Activated naive CD8-positive, alpha-beta T cell treated with anti-CD3 and anti-CD28 coated beads, Interleukin-2, amount 10 ng/mL, durations not matched to agents 7 days and 5 days (primary cell): ENCODE data around the gene CRLF2. TPM values are rescaled to one million over a fixed set of nuclear protein-coding genes. Genes with fewer than 3 reads are reported as not detected.

ENCODE experiments used
- ATAC-seq: fragments of 150-1000 bp; cut with Tn5 transposase; one replicate; pipeline ENCODE4 v1.10.0; 2021; ENCODE audit warnings: low read depth, moderate library complexity
- POLR2A ChIA-PET: fragments of 350-600 bp; sonication (Branson Sonifier 250); formaldehyde crosslinking; loops from one replicate; lab custom pipeline; 2021; ENCODE audit warnings: antibody characterized with exemption; lab: Charles Lee
- DNase-seq: peaks from one replicate; pipeline ENCODE4 v3.0.0; 2021
- H3K27ac Mint-ChIP-seq: one replicate; pipeline ENCODE4 v1.8.0; 2022; ENCODE audit warnings: mild to moderate bottlenecking, mixed read lengths
- H3K27me3 Mint-ChIP-seq: one replicate; pipeline ENCODE4 v1.8.0; 2022; ENCODE audit warnings: mild to moderate bottlenecking, moderate library complexity, mixed read lengths
- H3K36me3 Mint-ChIP-seq: one replicate; pipeline ENCODE4 v1.8.0; 2021; ENCODE audit warnings: mild to moderate bottlenecking, mixed read lengths
- H3K4me1 Mint-ChIP-seq: one replicate; pipeline ENCODE4 v1.8.0; 2021; ENCODE audit warnings: mixed read lengths
- H3K4me3 Mint-ChIP-seq: one replicate; pipeline ENCODE4 v1.8.0; 2022; ENCODE audit warnings: mild to moderate bottlenecking, moderate library complexity, mixed read lengths
- H3K9me3 Mint-ChIP-seq: one replicate; pipeline ENCODE4 v1.8.0; 2021; ENCODE audit warnings: mixed read lengths
- total RNA-seq, 2 experiments: library from RNA; stranded (reverse); gene quantifications; one replicate each; pipeline ENCODE4 v1.2.3, GENCODE V29; 2021

Gene CRLF2
- total RNA-seq, 2 experiments from 2014 or later, result 0.71 to 1.5 TPM

DNA sequence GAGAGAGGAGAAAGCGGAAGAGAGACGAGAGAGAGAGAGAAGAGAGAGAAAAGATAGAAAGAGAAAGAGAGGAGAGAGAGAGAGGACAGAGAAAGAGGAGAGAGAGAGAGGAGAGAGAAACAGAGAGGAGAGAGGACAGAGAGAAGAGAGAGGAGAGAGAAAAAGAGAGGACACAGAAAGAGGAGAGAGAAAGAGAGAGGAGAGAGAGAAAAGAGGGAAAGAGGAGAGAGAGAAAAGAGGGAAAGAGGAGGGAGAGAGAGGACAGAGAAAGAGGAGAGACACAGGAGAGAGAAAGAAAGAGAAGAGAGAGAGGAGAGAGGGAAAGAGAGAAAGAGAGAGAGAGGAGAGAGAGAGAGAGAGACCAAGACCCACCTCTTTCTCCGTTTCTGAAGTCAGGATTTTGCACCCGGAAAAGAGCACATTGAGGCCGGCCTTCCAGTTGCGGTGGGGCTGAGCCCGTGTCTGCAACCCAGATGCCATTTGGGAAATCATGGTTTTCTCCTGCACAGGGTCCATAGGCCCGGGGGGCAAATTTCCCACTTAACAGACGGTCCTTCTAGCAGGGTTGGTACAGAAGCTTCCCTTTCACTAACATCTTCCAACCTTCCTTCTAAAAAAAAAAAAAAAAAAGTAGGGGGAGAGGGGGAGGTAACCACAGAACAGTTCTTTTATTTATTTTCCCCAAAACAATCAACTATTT, 60.9 kb downstream of the CRLF2 start:
- POLR2A ChIA-PET, result no interaction called here

GRCh38 chrX:1150569-1151347, 61.7 kb downstream of the CRLF2 start:
- no peak overlapping the region for H3K27ac Mint-ChIP-seq
- no peaks in the 10 kb centered on the region for H3K27me3 Mint-ChIP-seq
- H3K4me3 Mint-ChIP-seq, result no peak overlapping the region
- no peaks in the 10 kb centered on the region for H3K9me3 Mint-ChIP-seq
- H3K4me1 Mint-ChIP-seq, result no peaks in the 10 kb centered on the region
- DNase-seq (no peak), ATAC-seq (no peak)
- no peaks in the 10 kb centered on the region for H3K36me3 Mint-ChIP-seq
- POLR2A ChIA-PET, result no interaction called here

More for the DNA sequence above, 60.9 kb downstream of the CRLF2 start:
- Mint-ChIP-seq H3K27me3 (no peaks in the 10 kb centered on the region), H3K4me3 (no peak overlapping the region), H3K36me3 (no peaks in the 10 kb centered on the region), H3K9me3 (no peaks in the 10 kb centered on the region), H3K27ac (no peak overlapping the region), H3K4me1 (no peaks in the 10 kb centered on the region)
- DNase-seq (no peak), ATAC-seq (no peak)

- Mint-ChIP-seq H3K4me3 (no peak overlapping the region), H3K4me1 (no peaks in the 10 kb centered on the region), H3K27me3 (no peaks in the 10 kb centered on the region), H3K9me3 (no peaks in the 10 kb centered on the region), H3K36me3 (no peaks in the 10 kb centered on the region), H3K27ac (no peak overlapping the region)
- DNase-seq, result no peak
- POLR2A ChIA-PET, result no interaction called here
- no peak for ATAC-seq
Observed at GRCh38 chrX:1147611-1148515, 64.6 kb downstream of the CRLF2 start.

DNA sequence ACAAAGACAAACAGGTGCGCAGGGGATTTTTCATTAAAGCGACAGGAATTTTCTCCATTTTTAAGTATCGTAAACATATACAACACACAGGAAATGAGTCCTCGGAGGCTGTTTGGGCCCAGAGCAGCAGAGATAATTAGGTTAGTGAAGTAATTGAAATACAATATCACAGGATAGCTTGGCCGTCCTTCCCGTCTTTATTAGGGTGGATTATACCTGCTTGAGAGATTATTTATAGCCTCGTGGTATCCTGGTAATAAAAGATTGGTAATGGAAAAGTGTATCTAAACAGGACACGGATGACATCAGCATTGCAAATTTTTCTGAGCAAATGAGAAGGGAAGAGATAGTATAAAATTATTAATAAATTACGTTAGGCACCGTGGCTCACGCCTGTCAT, 68.2 kb downstream of the CRLF2 start:
- POLR2A ChIA-PET, result no interaction called here
- no peaks in the 10 kb centered on the region for H3K4me1 Mint-ChIP-seq

More for the DNA sequence above, 68.2 kb downstream of the CRLF2 start:
- H3K27ac Mint-ChIP-seq, result no peak overlapping the region
- no peaks in the 10 kb centered on the region for H3K9me3 Mint-ChIP-seq
- ATAC-seq, result no peak
- no peaks in the 10 kb centered on the region for H3K27me3 Mint-ChIP-seq
- H3K36me3 Mint-ChIP-seq, result no peaks in the 10 kb centered on the region
- H3K4me3 Mint-ChIP-seq, result no peak overlapping the region
- DNase-seq, result no peak

Other genes starting within 250 kb of the CRLF2 start
- gene CSF2RA, start 56.2 kb upstream of the CRLF2 start, total RNA-seq, result 1 to 10 TPM in 1 of 2 experiments, under 1 TPM in 1; 0.55 to 1.0 TPM
- gene IL3RA, start 124.1 kb upstream of the CRLF2 start, total RNA-seq, result under 1 TPM; 0.17 to 0.77 TPM
- 100 to 1,000 TPM; 235 to 241 TPM for gene SLC25A6, start 179.5 kb upstream of the CRLF2 start, total RNA-seq
- 10 to 100 TPM; 39.4 to 42.2 TPM for gene ASMTL, start 240.3 kb upstream of the CRLF2 start, total RNA-seq